GM12865 (cell line): ENCODE data around the gene BEGAIN.

Experiments used
- DNase-seq: peaks from one replicate; pipeline ENCODE4 v3.0.0; 2010; ENCODE audit warnings: low read depth
- H3K4me3 ChIP-seq: 2 replicates; pipeline ENCODE4 v1.5.1; 2011; ENCODE audit warnings: mild to moderate bottlenecking, low read depth, low read length, control low read depth
- TF ChIP-seq, protein P1 (sequence below): IDR thresholded peaks from 2 replicates; pipeline ENCODE4 v1.5.1; 2011; ENCODE audit warnings: low read length, control low read depth, low read depth, inconsistent platforms; ENCODE audit not compliant: insufficient read depth; ENCODE audit errors: missing control alignments

BEGAIN gene

GRCh38 chr14:100530270-100531072 is 56.7 kb downstream of the BEGAIN start:
- DNase-seq, result no peak
- H3K4me3 ChIP-seq, result no peak overlapping the region
- TF ChIP-seq, protein P1, sequence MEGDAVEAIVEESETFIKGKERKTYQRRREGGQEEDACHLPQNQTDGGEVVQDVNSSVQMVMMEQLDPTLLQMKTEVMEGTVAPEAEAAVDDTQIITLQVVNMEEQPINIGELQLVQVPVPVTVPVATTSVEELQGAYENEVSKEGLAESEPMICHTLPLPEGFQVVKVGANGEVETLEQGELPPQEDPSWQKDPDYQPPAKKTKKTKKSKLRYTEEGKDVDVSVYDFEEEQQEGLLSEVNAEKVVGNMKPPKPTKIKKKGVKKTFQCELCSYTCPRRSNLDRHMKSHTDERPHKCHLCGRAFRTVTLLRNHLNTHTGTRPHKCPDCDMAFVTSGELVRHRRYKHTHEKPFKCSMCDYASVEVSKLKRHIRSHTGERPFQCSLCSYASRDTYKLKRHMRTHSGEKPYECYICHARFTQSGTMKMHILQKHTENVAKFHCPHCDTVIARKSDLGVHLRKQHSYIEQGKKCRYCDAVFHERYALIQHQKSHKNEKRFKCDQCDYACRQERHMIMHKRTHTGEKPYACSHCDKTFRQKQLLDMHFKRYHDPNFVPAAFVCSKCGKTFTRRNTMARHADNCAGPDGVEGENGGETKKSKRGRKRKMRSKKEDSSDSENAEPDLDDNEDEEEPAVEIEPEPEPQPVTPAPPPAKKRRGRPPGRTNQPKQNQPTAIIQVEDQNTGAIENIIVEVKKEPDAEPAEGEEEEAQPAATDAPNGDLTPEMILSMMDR, result no peak

GRCh38 chr14:100529561-100530031 is 57.6 kb downstream of the BEGAIN start:
- no peak for DNase-seq
- no peak overlapping the region for H3K4me3 ChIP-seq
- TF ChIP-seq, protein P1, result no peak

DNA sequence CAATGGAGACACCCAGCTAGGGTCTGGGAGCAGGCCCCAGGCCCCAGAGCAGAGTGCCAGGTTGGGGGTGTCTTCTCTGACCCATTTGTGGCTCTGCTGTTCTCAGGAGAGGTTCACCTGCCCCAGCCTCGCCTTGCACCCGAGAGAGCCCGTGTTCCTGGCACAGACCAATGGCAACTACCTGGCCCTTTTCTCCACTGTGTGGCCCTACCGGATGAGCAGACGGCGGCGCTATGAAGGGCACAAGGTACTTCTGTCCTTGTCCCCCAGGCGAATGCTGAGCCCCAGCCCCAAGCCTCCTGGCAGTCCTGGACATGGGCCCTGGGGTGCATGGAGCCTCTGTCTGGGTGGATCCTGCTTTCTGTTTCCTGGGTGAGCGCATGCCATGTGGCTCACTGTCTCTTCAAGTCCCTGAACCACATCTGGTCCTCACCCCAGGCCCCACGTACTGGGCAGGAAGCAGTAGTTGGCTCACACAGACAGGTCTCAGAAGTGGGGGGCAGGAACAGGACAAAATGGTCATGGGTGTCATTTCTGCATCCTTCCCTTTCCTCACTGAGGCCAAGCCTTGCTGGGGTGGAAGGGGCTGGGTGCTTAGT is 58.2 kb downstream of the BEGAIN start:
- H3K4me3 ChIP-seq, result no peak overlapping the region
- DNase-seq, result no peak
- TF ChIP-seq, protein P1, result no peak

DNA sequence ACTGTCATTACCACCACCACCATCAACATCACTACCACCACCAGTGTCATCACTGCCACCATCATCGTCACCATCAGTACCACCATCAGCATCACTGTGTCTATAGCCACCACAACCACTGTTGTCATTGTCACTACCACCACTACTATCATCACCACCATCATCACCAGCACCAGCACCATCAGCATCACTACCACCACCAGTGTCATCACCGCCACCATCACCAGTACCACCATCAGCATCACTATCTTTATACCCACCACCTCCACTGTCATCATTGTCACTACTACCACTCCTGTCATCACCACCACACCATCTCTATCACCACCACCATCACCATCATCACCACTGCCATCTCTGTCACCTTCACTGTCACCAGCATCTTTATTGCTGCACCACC is 60.6 kb downstream of the BEGAIN start:
- no peak for DNase-seq
- H3K4me3 ChIP-seq, result no peak overlapping the region
- TF ChIP-seq, protein P1, result no peak

- TF ChIP-seq, protein P1, result no peak
- DNase-seq, result no peak
- H3K4me3 ChIP-seq, result no peak overlapping the region
Observed at GRCh38 chr14:100526057-100526456, 61.2 kb downstream of the BEGAIN start.

DNA sequence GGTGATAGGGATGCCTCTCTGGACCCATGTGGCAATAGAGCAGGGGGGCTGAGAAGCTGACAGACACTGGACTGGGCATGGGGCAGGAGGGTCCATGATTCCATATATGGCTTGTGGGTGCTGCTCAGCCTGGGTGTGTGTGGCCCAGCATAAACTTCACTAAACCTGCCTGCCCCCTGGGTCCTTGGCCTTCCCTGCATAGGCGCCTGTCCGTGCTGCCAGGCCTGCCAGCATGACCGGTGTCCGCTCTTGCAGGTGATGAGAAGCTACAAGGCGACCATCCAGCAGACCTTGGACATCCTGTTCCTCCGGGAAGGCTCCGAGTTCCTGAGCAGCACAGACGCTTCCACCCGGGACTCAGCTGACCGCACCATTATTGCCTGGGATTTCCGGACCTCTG is 61.6 kb downstream of the BEGAIN start:
- TF ChIP-seq, protein P1, result no peak
- DNase-seq, result no peak

More for the DNA sequence above, 61.6 kb downstream of the BEGAIN start:
- H3K4me3 ChIP-seq, result no peak overlapping the region
